ENCODE data around the gene CYP2F1.
"Not testable (repeated sequence)": the region's sequence is repeated elsewhere in the genome, so short reads cannot be mapped to it uniquely, and the experiment has no call there.

CYP2F1 gene

GRCh38 chr19:41089959-41090358, 24.3 kb upstream of the CYP2F1 start:
- DNase-seq, result peak; percentile 4
- Mint-ChIP-seq H3K9me3 (no peaks in the 10 kb centered on the region), H3K36me3 (ENCODE audit: low read depth) (no peaks in the 10 kb centered on the region), H3K27ac (no peak overlapping the region), H3K4me3 (no peak overlapping the region), H3K27me3 (ENCODE audit: low read depth, poor library complexity) (peaks cover 96% of the 10 kb centered on the region), H3K4me1 (no peaks in the 10 kb centered on the region)
- no peak for TF ChIP-seq CTCF (IDR thresholded peaks at IDR 0.05)

DNA sequence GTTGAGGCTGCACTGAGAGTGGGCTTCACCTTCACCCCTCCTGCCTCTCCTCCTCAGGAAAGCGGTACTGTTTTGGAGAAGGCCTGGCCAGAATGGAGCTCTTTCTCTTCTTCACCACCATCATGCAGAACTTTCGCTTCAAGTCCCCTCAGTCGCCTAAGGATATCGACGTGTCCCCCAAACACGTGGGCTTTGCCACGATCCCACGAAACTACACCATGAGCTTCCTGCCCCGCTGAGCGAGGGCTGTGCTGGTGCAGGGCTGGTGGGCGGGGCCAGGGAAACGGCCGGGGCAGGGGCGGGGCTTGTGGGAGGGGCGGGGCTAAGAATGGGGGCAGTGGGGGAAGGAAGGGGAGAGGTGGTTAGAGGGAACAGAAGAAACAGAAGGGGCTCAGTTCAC, 18.5 kb upstream of the CYP2F1 start:
- H3K4me1 Mint-ChIP-seq, result no peaks in the 10 kb centered on the region
- no peaks in the 10 kb centered on the region for H3K36me3 Mint-ChIP-seq (ENCODE audit: low read depth)
- no peak overlapping the region for H3K27ac Mint-ChIP-seq
- no peak overlapping the region for H3K4me3 Mint-ChIP-seq
- H3K27me3 Mint-ChIP-seq (ENCODE audit: low read depth, poor library complexity), result peaks cover 47% of the 10 kb centered on the region
- peaks cover 20% of the 10 kb centered on the region for H3K9me3 Mint-ChIP-seq
- no peak for TF ChIP-seq CTCF (IDR thresholded peaks at IDR 0.05)
- DNase-seq, result no peak

DNA sequence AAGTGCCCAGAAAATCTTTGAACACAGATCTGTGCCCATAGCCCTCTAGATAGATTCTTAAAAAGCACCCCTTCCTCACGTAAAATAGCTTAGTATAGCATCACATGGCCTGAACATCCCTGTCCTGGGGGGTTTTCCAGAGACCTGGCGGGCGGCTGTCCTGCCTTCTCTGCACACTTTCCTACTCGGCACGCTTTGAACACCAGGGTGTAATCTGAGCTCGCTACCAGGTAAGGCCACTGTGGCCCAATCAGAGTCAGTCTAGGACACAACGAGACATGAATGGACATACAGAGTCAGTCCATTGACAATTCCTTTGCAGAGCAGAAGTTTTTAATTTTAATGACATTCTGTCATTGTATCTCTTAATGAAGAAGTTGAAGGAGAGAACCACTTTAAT, 17.9 kb upstream of the CYP2F1 start:
- DNase-seq, result no peak
- Mint-ChIP-seq H3K36me3 (ENCODE audit: low read depth) (no peaks in the 10 kb centered on the region), H3K4me1 (no peaks in the 10 kb centered on the region), H3K4me3 (no peak overlapping the region), H3K27me3 (ENCODE audit: low read depth, poor library complexity) (peaks cover 44% of the 10 kb centered on the region), H3K9me3 (peaks cover 26% of the 10 kb centered on the region), H3K27ac (no peak overlapping the region)
- no peak for TF ChIP-seq CTCF (IDR thresholded peaks at IDR 0.05)

DNA sequence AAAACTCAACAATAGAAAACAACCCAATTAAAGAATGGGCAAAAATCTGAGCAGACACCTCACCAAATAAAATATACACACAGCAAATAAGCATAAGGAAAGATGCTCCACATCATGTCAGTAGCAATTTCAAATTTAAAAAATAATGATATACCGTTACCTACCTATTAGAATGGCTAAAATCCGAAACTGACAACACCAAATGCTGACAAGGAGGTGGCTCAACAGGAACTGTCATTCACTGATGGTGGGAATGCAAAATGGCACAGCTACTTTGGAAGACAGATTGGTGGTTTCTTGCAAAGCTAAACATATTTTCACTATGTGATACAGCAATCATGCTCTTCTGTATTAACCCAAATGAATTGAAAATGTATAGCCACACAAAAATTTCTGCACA, 16.9 kb upstream of the CYP2F1 start:
- Mint-ChIP-seq H3K27me3 (ENCODE audit: low read depth, poor library complexity) (peaks cover 36% of the 10 kb centered on the region), H3K4me3 (no peak overlapping the region), H3K36me3 (ENCODE audit: low read depth) (peaks cover 2% of the 10 kb centered on the region), H3K4me1 (no peaks in the 10 kb centered on the region), H3K9me3 (peaks cover 36% of the 10 kb centered on the region), H3K27ac (no peak overlapping the region)
- no peak for TF ChIP-seq CTCF (IDR thresholded peaks at IDR 0.05)
- DNase-seq, result no peak

DNA sequence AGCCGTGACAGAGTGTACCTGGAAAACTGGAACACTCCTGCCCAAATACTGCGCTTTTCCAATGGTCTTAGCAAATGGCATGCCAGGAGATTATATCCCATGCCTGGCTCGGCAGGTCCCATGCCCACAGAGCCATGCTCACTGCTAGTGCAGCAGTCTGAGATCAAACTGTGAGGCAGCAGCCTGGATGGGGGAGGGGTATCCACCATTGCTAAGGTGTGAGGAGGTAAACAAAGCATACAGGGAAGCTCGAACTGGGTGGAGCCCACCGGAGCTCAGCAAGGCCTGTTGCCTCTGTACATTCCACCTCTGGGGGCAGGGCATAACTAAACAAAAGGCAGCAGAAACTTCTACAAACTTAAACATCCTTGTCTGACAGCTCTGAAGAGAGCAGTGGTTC, 15.5 kb upstream of the CYP2F1 start:
- Mint-ChIP-seq H3K9me3 (peaks cover 40% of the 10 kb centered on the region), H3K4me1 (no peaks in the 10 kb centered on the region), H3K27ac (no peak overlapping the region), H3K4me3 (no peak overlapping the region), H3K27me3 (ENCODE audit: low read depth, poor library complexity) (peaks cover 25% of the 10 kb centered on the region), H3K36me3 (ENCODE audit: low read depth) (peaks cover 6% of the 10 kb centered on the region)
- DNase-seq, result no peak
- no peak for TF ChIP-seq CTCF (IDR thresholded peaks at IDR 0.05)

- peaks cover 49% of the 10 kb centered on the region for H3K9me3 Mint-ChIP-seq
- not testable (repeated sequence) for H3K4me3 Mint-ChIP-seq; H3K27ac Mint-ChIP-seq; H3K4me1 Mint-ChIP-seq; H3K36me3 Mint-ChIP-seq (ENCODE audit: low read depth); DNase-seq; H3K27me3 Mint-ChIP-seq (ENCODE audit: low read depth, poor library complexity)
These were observed 12.0 kb upstream of the CYP2F1 start for GRCh38 chr19:41102210-41102609.
